ENCODE results near the gene FAM20B. TPM values are rescaled to one million over a fixed set of nuclear protein-coding genes. Genes with fewer than 3 reads are reported as not detected.

The FAM20B gene
- total RNA-seq, 1 experiment from 2014 or later = 35.4 TPM

- Histone ChIP-seq H3K4me1 (ENCODE audit: insufficient read depth, low read length) (peaks cover 6% of the 10 kb centered on the region; the same call in 1 of the 2 replicates), H3T11ph (ENCODE audit: low read length) (no peak overlapping the region), H3K27me3 (ENCODE audit: insufficient read depth, low read length) (no peaks in the 10 kb centered on the region), H3K56ac (ENCODE audit: insufficient read length, low read depth, low read length) (no peak overlapping the region), H2BK20ac (ENCODE audit: low read depth, low read length, poor library complexity, severe bottlenecking) (no peak overlapping the region), H3K4ac (ENCODE audit: low read depth, low read length) (no peak overlapping the region), H3K23me2 (ENCODE audit: insufficient read length, low read depth, low read length, poor library complexity, severe bottlenecking) (no peaks in the 10 kb centered on the region), H2BK5ac (ENCODE audit: insufficient read length, low read length) (no peak overlapping the region), H4K91ac (ENCODE audit: insufficient read length, low read depth, low read length) (no peak overlapping the region), H3K9me3 (ENCODE audit: control insufficient read depth, low read depth, low read length) (no peaks in the 10 kb centered on the region), H2BK15ac (ENCODE audit: low read depth, low read length) (no peak overlapping the region), H4K20me1 (ENCODE audit: control insufficient read depth, insufficient read depth, insufficient read length) (no peaks in the 10 kb centered on the region), H3K14ac (ENCODE audit: insufficient read depth, low read length) (no peak overlapping the region), H3K4me2 (ENCODE audit: insufficient read depth, insufficient read length, low read length) (no peak overlapping the region), H3K79me2 (ENCODE audit: insufficient read depth, low read length) (peaks cover 9% of the 10 kb centered on the region; the same call in 1 of the 2 replicates), H3K27ac (ENCODE audit: insufficient read length, low read depth, low read length) (no peak overlapping the region), H2BK120ac (ENCODE audit: low read depth, low read length, poor library complexity, severe bottlenecking) (no peak overlapping the region), H4K5ac (ENCODE audit: insufficient read length, low read depth, low read length) (no peak overlapping the region), H2AFZ (ENCODE audit: low read length) (no peak overlapping the region), H3K9ac (ENCODE audit: extremely low read depth, insufficient read length, low read length) (no peak overlapping the region), H3K23ac (ENCODE audit: insufficient read length, low read depth, low read length) (no peak overlapping the region), H3K18ac (ENCODE audit: insufficient read length, low read depth, low read length) (no peak overlapping the region), H2AK5ac (ENCODE audit: insufficient read length, low read length) (no peak overlapping the region), H3K79me1 (ENCODE audit: insufficient read depth, low read depth, low read length, poor library complexity, severe bottlenecking) (peaks cover 6% of the 10 kb centered on the region), H4K8ac (replicated peaks; ENCODE audit: insufficient read length, low read depth, low read length) (no peak overlapping the region), H2BK12ac (ENCODE audit: insufficient read length, low read depth, low read length) (no peak overlapping the region)
- Mint-ChIP-seq H3K4me3 (no peak overlapping the region), H3K27ac (no peak overlapping the region), H3K36me3 (ENCODE audit: insufficient read depth in 1 of 3, low read depth in 3 of 3) (peaks cover 2 to 13% (median 12%) of the 10 kb centered on the region in 3 experiments; a peak in 5 of 7 replicates), H3K27me3 (ENCODE audit: low read depth) (no peaks in the 10 kb centered on the region; the same call in 1 of the 2 replicates), H3K4me1 (peaks cover 29 to 35% of the 10 kb centered on the region in 2 experiments), H3K9me3 (peaks cover 13 to 15% of the 10 kb centered on the region in 2 experiments; a peak in 4 of 5 replicates)
- no peak for DNase-seq
- no CpG with 5 or more reads among the region's 2 CpGs for WGBS (ENCODE audit: extremely low coverage, insufficient read length, low lambda C conversion rate)
- TF ChIP-seq CTCF (conservative IDR thresholded peaks at IDR 0.05) = no peak
These were observed 11.3 kb downstream of the FAM20B start for GRCh38 chr1:179036844-179037465.

All from H9 (cell line).